Raji (cell line): ENCODE measurements around the gene NAXD.

ENCODE experiments used
- POLR2A ChIP-seq: IDR thresholded peaks from 2 replicates; pipeline ENCODE4 v1.6.1; 2011; ENCODE audit warnings: low read depth, low read length, control low read depth; ENCODE audit not compliant: insufficient read depth

NAXD gene

GRCh38 chr13:110583178-110583865 is 32.0 kb upstream of the NAXD start:
- no peak for TF ChIP-seq POLR2A

DNA sequence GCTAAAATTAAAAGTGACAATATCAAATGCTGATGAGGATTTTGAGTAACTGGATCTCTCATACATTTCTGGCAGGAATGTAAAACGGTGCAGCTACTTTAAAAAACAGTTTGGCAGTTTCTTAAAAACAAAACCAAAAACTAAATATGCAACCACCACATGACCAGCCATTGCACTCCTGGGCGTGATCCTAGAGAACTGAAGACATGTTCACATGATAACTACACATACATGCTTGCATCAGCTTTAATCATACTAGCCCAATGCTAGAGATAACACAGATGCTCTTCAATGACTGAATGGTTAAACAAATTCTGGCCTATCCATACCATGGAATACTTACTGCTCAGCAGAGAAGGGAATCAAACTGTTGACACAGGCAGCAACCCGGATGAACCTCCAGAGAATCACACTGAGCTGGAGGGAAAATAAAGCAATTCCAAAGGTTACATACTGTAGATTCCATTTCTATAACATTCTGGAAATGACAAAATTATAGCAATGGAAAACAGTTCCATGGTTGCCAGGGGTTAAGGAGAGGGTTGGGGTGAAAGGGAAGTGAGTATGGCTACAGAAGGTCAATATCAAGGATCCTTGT is 25.5 kb upstream of the NAXD start:
- no peak for TF ChIP-seq POLR2A

- TF ChIP-seq POLR2A, result no peak
Measured at GRCh38 chr13:110590577-110590976, 24.8 kb upstream of the NAXD start.

DNA sequence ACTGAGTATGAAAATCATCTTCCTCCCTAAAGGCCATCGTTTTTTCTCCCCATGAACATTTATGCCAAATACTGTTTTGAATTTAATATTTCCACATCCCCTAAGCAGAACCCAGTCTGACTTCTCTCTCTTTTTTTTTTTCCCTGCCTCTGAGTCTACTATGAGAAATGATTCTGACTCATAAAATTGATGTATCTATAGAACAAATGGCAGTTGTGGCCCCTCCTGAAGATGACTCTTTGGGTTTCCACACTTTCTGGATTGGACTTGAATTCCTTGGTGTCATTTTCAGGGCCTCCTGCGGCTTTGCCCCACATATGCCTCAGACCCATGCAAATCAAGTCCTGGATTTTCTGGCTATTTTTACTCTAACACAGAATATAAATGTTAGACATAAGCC is 22.7 kb upstream of the NAXD start:
- TF ChIP-seq POLR2A, result no peak

DNA sequence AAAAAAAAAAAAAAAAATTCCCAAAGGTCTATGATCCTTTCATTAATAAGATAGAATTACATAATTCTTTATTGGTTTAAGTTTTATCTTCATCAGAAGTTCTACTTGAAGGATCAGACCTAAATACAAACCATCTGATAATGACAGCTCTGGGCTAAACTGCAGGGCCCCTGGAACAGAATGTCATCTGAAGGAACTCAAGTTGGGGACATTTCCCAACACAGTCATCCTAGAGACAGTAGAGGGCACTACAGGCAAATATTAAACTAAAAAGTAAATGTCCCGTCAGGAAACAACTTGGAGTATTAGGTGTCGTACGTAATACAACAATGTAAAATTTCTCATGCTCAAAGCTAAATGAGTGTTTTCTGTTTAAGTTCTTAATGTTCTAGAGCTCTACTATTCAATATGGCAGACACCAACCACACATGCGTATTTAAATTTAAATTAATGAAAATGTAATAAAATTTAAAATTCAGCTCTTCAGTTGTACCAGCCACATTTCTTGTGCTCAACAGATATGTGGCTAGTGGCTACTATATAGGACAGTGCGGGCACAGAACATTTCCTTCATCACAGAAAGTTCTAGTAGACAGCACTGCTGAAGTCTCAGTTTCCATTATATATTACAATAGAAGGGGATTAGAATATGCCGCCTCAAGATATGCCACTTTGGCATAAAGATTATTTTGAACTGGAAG is 21.8 kb upstream of the NAXD start:
- TF ChIP-seq POLR2A, result no peak

DNA sequence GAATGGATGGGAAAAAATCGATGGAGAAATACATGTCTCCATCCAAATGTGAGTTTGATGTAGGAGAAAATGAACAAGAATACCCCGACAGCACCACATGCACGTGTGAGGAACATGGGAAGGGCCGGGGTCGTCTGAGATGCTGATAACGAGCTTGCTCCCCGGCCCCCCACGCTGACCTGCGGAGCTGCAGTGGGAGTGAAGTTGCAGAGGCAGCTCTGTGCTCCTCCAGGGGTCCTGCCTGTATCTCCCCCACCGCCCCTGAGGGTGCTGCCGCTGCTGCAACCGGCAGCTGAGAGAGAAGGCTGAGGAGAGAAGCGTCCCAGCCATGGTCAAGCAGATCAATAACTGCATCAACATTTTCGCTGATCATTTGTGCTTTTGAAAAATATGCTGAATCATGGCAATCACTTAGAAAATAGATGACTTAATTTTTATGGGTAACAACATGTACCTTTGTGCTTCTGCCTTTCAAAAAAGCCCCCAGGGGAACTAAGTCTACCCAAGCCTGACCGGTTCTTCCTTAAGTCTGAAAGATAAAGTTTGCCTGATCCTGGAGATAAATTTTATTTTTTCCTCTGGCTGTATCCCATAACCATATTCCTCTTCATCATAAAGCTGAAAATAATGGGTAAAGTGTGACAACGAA is 18.2 kb upstream of the NAXD start:
- no peak for TF ChIP-seq POLR2A

DNA sequence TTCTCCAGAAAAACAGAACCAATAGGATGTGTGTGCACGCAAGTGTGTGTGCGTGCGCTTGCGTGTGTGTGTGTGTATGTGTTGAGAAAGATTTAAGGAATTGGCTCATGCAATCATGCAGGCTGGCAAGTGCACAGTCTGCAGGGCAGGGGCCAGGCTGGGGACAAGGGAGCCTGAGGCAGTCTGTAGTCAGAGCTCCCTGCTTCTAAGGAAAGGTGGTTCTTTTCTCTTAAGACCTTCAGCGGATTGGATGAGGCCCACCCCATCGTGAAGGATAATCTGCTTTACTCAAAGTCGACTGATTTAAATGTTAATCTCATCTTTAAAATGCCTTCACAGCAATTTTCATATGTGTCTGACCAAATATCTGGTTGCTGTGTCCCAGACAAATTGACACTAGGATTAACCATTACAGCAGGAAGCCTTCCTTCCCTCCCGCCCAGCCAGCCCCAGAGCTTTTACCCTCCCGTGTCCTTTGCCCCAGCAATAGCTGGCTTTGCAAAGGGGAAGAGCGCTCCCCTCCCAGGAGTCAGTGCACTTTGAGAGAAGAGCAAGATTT is 15.0 kb upstream of the NAXD start:
- no peak for TF ChIP-seq POLR2A

DNA sequence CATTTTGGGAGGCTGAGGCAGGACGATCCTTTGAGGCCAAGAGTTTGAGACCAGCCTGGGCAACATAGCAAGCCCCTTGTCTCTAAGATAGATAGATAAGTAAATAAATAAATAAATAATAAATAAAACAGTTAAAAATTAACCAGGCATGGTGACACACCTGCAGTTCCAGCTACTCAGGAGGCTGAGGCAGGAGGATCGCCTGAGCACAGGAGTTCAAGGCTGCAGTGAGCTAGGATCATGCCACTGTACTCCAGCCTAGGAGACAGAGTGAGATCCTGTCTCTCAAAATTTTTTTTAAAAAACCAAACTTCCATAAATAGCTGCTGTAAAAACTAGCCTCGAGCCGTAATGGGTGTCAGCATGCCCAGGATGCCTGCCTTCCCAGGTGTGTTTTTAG is 14.4 kb upstream of the NAXD start:
- TF ChIP-seq POLR2A, result no peak

DNA sequence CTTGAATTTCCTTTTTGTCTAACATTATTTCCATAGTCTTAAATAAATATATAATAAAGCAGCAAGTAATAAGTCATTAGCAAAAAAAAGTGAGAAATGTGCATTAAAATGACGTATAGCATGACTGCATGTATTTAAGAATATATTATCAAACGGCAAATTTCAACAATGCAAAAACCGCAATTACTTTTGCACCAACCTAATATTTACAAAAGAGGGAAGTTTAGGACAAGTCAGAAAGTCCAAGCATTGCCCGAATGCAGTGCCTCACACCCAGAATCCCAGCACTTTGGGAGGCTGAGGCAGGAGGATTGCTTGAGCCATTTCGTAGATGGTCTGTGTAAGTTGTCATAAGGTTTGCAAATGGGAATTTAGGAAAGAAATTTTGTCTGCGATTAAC is 10.2 kb upstream of the NAXD start:
- TF ChIP-seq POLR2A, result no peak

DNA sequence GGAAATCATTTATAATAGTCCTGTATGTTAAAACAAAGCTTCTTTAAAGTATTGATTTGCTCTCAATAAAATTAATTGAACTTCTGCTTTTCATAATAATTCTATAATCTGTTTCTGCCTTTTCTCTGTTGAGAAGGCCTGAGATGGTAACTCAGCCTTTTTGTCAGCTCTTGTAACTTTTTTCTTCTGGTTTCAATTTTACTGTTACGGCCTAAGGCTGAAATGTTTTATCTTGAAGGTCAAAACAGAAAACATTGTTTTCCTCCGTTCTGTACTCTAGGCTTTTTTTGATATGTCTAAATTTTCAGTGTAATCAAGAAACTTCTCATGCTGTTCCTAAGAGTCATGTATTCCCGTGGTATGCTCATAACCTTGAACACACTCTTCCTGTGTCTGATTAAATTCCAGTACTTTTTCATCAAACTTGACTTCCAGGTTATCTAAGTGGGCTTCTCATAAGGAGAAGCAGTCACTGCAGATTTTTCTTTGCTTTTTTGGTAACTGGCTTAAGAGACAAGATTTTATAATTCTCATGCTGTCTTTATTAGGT is 7.6 kb upstream of the NAXD start:
- no peak for TF ChIP-seq POLR2A

- TF ChIP-seq POLR2A, result no peak
Measured at GRCh38 chr13:110610955-110611595, 4.3 kb upstream of the NAXD start.

GRCh38 chr13:110615005-110615321 is 382 bp upstream of the NAXD start:
- TF ChIP-seq POLR2A, result no peak

DNA sequence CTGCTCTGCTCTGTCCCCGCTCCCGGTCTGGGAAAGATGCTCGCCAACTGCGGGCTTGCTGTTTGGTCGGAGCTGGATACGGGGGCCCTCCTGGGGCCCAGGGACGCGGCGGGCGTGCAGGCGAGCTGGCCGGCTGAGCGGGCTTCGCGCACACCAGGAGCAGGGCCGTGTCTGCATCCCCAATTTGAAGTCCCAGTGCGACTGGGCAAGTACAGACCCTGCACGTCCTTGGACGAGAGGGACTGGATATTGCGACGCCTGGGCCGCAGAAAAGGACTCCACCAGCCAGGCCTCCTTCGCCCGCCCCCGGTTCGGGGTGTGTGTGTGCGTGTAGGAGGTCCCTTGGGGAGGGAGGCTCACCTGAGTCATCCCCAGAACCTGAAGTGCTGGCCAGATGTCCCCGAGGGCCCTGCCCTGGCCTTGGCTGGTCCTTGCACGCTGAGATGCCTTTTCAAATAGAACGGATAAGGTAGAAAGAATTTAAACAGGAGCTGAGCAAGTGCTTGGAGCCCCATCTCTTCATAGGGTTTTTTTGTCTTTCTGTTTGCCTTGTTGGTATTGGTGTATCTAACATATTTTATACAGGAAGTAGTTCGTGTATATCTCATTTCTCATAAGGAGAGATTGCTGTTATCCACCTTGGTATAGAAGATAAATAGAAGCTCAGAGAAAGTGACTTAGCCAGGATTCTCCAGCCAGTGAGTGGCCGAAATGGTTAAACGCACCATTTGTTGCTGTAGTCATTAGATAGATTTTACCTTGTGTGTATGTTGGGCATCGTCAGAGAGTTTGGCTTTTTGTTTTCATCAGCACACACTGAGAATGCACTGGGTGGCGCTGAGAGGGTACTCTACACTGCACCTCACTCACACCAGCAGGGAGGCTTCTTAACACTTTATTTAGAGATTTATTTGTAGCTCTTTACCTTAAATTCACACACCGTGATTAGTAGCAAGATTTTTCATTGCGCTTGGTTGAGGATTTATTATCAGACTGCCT is 1.1 kb downstream of the NAXD start:
- TF ChIP-seq POLR2A, result no peak
